22Rv1 (cell line): Measurements from ENCODE around the gene TNFRSF25.

ENCODE experiments used
- CTCF ChIP-seq: fragments of 450-650 bp; IDR thresholded peaks from 2 replicates; pipeline ENCODE4 v1.5.1; 2017; ENCODE audit warnings: mild to moderate bottlenecking
- ZFX ChIP-seq: fragments of 450-650 bp; IDR thresholded peaks from 2 replicates; pipeline ENCODE4 v1.6.1; 2017; ENCODE audit warnings: antibody characterized with exemption, borderline replicate concordance

GRCh38 chr1:6418668-6419396 is 47.1 kb downstream of the TNFRSF25 start:
- TF ChIP-seq CTCF, result no peak
- TF ChIP-seq ZFX, result no peak
